CMK (cell line): ENCODE results near the gene TFDP3.

Experiments
- DNase-seq: peaks from one replicate; pipeline ENCODE4 v3.0.0-alpha.2; 2010; ENCODE audit warnings: low read depth

The TFDP3 gene

DNA sequence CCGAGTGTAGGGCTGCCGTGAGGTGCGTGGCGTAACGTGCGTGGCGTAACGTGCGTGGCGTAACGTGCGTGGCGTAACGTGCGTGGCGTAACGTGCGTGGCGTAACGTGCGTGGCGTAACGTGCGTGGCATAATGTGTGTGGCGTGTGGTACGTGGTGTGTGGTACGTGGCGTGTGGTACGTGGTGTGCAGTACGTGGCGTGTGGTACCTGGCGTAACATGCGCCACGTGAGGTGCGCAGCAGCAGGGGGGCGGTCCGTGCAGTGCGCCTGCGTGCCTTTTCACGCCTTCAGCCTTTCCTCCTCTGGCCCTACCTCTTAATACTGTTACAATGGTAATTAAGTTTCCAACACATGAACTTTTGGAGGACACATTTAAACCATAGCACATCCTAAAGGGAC lies at the start of gene TFDP3:
TFDP3 (minus strand) TSS at position 26 of the 400 bp plus-strand sequence. CDS start 95 bp downstream, outside the sequence.
- no peak for DNase-seq

- DNase-seq: no peak
Observed at GRCh38 chrX:133267621-133268020, 49.5 kb upstream of the TFDP3 start.

DNA sequence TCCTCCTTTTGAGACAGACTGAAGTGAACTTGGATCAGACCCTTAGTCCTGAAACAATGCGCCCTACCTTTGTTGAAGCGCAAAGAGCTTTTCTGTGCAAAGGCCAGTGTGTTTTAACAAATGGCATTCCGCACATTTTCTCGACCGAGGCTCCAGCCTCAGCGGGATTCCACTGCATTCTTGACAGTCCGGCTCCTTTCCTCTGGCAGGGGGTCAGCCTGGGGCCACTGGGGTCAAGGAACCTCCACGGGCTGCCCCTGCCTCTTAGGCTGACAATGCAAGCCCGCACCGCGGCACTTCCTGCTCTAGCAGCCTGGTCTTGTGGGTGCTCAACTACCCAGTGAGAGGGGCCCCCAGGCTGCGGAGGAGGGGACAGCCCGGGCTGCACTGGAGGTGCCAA lies 47.2 kb upstream of the TFDP3 start:
- no peak for DNase-seq

GRCh38 chrX:133258481-133258880 lies 40.3 kb upstream of the TFDP3 start:
- DNase-seq: no peak

- no peak for DNase-seq
Observed at GRCh38 chrX:133254666-133255065, 36.5 kb upstream of the TFDP3 start.

GRCh38 chrX:133251204-133251603 lies 33.0 kb upstream of the TFDP3 start:
- DNase-seq: no peak

- DNase-seq: no peak
Observed at GRCh38 chrX:133250184-133251100, 32.3 kb upstream of the TFDP3 start.

DNA sequence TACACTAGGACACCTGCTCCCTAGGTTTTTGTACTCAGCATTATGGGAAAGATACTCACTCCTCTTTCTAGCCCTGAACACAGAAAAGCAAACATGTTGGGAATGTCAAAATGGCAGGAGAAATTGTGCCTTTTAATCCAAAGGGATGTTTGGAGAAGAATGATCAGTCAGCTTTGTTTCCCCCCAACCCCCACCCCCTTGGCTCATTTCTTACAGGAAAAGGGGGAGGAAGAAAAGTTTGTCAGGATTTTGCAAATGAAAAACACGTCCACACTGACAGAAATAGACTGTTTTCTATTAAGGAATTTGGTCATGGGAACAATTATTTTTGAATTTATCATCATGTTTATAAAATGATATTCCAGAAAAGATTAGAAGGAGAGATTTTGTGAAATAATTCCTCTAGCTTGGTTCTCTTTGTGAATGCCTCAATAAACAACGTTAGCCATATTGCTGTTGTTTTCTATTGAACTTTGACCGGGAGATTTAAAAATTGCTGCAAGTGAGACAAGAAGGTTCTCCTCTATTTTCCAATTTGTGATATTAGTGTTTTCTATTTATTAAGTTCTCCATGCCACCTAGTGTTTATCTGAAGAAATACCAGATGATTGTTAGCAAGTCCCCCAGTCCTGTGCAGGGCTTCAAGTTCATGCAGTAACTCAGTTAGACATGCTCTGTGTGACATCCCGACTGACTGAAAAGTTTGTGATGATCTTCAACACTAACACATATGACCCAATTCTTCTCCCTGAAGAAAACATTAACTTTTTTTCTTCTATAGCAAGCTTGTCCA lies 31.3 kb upstream of the TFDP3 start:
- no peak for DNase-seq

GRCh38 chrX:133248177-133248576 lies 30.0 kb upstream of the TFDP3 start:
- DNase-seq: no peak

GRCh38 chrX:133246921-133247320 lies 28.8 kb upstream of the TFDP3 start:
- DNase-seq: no peak

- no peak for DNase-seq
Observed at GRCh38 chrX:133235830-133236229, 17.7 kb upstream of the TFDP3 start.

- DNase-seq: no peak
Observed at GRCh38 chrX:133232331-133232730, 14.2 kb upstream of the TFDP3 start.

GRCh38 chrX:133229361-133229760 lies 11.2 kb upstream of the TFDP3 start:
- no peak for DNase-seq

DNA sequence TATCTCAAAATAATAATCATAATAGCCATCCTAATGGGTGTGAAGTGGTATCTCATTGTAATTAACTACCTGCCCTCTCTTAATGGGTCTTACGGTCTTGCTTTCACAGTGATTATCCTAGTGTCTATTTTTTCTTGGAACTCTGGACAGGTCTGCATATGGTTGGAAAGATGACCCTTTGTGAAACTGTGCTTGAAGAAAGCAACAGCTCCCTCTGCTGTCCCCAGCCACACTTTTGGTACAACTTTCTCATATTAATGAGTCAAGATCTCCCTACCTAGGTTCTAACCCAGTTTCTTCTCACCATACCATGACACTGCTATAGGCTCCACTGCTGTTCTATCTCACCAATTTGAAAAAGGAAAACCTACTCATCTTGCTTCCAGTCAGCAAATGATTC lies 2.4 kb downstream of the TFDP3 start:
- DNase-seq: no peak

GRCh38 chrX:133215017-133215416 lies 3.1 kb downstream of the TFDP3 start:
- no peak for DNase-seq

DNA sequence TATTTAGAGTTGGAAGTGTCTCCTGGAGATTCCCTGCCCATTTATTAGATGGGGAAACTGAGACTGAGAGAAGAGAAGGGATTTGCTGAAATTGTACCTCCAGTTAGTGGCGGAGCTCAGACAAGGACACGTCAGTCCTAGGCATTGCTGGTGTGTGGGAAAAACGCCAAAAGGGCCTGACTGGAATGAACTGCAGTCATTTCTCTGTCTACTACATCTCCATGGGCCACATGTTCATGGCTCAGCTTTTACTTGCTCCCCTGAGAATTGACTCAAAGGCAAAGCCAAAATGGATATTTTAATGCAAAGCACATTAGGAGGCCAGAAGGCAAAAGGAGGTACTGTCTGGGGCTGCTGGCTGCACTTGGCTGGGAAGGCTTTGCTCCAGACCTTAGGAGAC lies 3.9 kb downstream of the TFDP3 start:
- no peak for DNase-seq

GRCh38 chrX:133213117-133213516 lies 5.0 kb downstream of the TFDP3 start:
- no peak for DNase-seq

DNA sequence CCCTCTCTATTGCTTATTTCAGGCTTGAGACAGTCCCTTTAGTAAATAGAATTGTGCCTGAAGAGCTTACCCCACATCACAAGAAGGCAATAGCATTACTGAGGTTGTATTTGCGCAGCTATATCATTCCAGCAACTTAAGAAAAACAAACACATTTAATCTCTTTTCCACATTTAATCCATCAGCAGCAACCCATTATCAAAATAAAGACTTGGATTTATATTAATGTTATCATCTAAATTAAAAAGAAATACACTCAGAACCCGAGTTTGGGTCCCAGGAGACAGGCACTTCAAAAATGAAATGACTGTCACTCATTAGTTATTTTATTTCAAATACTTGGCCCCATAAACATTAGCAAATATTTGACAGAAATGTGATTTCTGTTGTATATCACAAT lies 10.4 kb downstream of the TFDP3 start:
- no peak for DNase-seq

- no peak for DNase-seq
Observed at GRCh38 chrX:133191739-133192039, 26.5 kb downstream of the TFDP3 start.

DNA sequence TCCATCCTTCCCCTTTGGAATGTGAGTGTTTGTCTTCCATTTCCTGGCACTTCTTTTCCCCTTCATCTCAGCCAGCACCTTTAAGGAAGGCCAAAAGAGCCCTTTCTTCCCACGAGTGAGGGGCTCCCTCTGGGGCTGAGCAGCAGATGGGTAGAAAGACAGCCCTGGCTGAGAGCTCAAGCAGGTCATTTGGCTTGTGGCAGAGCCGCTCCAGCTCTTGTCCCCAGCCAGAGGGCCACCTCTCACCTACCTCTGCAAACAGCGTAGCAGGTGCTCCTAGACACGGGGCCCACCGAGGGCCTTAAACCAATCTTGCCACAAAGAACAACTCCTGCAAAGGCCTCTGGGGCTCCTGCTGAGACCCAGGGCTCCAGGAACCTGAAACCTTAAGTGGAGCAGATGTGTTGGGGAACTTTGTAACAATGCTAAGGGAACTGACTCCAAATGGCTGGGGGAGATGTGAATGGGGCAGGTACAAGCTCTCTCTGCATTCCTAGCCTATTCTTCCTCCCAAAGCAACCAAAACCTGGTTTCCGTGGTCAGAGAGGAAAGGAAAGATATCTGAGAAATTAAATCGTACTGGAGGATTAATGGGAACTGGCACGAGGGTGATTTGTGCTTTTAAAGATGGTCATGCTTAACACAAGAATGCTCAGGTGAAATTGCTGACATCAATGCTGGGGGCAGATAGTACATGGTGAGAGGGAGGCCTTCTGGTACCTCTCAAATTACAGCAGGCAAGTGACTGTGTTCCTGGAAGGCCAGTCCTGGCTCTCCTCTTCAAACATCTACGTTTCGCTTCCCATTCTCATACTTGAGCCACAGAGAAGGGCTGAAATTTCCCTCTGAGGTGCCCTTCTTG lies 27.0 kb downstream of the TFDP3 start:
- DNase-seq: no peak

DNA sequence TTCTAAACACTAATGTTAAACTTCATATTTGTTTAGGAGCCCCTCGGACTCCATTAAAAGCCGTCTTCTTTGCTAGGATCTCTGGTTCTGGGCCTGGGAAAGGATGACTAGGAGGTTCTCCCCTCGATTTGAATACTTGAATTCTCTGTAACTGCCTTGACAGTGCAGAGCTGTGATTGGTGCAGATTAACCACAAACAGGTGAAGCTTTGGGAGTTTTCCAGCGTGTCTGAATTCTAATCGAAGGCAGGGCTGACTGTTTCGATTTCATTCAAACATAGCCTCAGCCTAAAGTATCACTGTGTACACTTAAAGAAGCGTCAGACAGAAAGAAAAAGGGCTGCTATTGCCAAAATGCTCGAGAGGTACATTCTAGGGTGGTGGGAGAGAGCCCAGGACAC lies 29.0 kb downstream of the TFDP3 start:
- DNase-seq: no peak

GRCh38 chrX:133188631-133189030 lies 29.5 kb downstream of the TFDP3 start:
- DNase-seq: no peak
